Central memory CD8-positive, alpha-beta T cell (primary cell): ENCODE data around the gene PLEKHJ1.
A peak's percentile ranks its signal among the peaks of the same experiment; 100 is the strongest.

Experiments
- ATAC-seq: fragments of 150-1000 bp; cut with Tn5 transposase; replicated peaks from 2 replicates; pipeline ENCODE4 v1.10.0; 2022; ENCODE audit warnings: mild to moderate bottlenecking, moderate FRiP score, moderate number of reproducible peaks; ENCODE audit not compliant: poor library complexity, severe bottlenecking; ENCODE audit errors: extremely low read depth
- DNase-seq, 2 donors: peaks; one replicate each; pipeline ENCODE4 v3.0.0; 2021; ENCODE audit warnings: low spot score in 2 of 2
- H3K27ac Mint-ChIP-seq: one replicate; pipeline ENCODE4 v1.8.0; 2022; ENCODE audit warnings: low read depth, mild to moderate bottlenecking, moderate library complexity, mixed read lengths
- H3K27me3 Mint-ChIP-seq: one replicate; pipeline ENCODE4 v1.8.0; 2022; ENCODE audit warnings: mixed read lengths
- H3K36me3 Mint-ChIP-seq: one replicate; pipeline ENCODE4 v1.8.0; 2022; ENCODE audit warnings: mild to moderate bottlenecking, moderate library complexity, mixed read lengths; ENCODE audit not compliant: insufficient read depth
- H3K4me1 Mint-ChIP-seq: one replicate; pipeline ENCODE4 v1.8.0; 2022; ENCODE audit warnings: mixed read lengths
- H3K4me3 Mint-ChIP-seq: one replicate; pipeline ENCODE4 v1.8.0; 2022; ENCODE audit warnings: mild to moderate bottlenecking, moderate library complexity, mixed read lengths
- H3K9me3 Mint-ChIP-seq: one replicate; pipeline ENCODE4 v1.8.0; 2022; ENCODE audit warnings: mixed read lengths

The PLEKHJ1 gene

DNA sequence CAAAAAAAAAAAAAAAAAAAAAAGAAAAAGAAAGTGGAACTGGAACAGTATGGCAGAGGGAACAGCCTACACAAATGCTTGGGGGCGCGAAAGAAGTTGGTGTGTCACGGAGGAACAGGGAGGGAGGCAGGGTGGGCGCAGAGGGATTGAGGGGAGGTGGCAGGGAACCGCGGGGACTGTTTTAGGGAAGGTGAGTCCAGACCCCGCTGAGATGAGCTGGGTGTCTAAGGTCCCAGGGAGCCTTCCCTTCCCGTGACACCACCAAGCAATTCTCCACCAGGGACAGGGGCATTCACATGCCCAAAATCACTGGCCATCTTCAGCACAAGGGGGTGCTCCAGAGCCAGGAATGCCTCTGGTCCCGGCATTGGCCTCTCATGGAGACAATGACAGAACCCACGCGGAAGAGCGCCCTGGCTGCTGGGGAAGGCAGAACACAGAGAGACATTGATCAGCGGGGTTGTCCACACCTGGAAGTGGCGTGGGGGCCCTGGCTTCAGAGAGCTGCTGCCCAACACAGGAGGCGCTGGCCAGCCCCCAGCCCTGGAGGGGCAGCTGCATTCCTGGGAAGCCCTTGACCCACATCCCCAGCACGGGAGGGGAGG lies 38.9 kb upstream of the PLEKHJ1 start:
- no peaks in the 10 kb centered on the region for H3K27me3 Mint-ChIP-seq
- ATAC-seq (no peak), DNase-seq (no peak)
- H3K27ac Mint-ChIP-seq, result peak overlapping the region; percentile 96
- peaks cover 28% of the 10 kb centered on the region for H3K4me1 Mint-ChIP-seq
- no peaks in the 10 kb centered on the region for H3K9me3 Mint-ChIP-seq
- peak overlapping the region; percentile 92 for H3K4me3 Mint-ChIP-seq
- H3K36me3 Mint-ChIP-seq, result peaks cover 74% of the 10 kb centered on the region

DNA sequence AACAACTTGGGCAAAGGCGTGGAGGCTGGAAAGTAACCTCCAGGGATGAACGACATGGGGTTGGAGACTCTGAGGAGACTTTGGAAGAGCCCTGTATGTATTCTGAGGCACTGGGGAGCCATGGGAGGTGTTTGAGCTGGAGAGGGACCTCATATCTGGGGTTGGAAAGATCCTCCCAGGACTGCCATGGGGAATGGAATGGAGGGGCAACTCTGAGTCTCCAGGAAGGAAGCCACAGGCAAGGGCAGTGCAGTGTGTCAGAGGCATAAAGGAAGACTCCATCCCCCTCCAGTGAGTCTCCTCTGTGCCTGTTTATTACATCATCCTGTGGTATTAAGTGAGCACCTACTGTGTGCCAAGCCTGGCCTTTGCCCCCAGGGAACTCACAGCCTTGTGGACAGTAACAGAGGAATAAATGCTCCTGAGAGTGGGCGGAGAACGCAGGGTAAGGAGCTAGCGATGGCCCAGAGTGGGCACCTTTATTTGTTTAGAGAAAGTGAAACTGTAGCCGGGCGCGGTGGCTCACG lies 38.1 kb upstream of the PLEKHJ1 start:
- peaks cover 28% of the 10 kb centered on the region for H3K4me1 Mint-ChIP-seq
- no peak for DNase-seq
- peak overlapping the region; percentile 92 for H3K4me3 Mint-ChIP-seq
- H3K9me3 Mint-ChIP-seq, result no peaks in the 10 kb centered on the region
- peak overlapping the region; percentile 96 for H3K27ac Mint-ChIP-seq
- H3K27me3 Mint-ChIP-seq, result no peaks in the 10 kb centered on the region
- no peak for ATAC-seq
- peaks cover 79% of the 10 kb centered on the region for H3K36me3 Mint-ChIP-seq

DNA sequence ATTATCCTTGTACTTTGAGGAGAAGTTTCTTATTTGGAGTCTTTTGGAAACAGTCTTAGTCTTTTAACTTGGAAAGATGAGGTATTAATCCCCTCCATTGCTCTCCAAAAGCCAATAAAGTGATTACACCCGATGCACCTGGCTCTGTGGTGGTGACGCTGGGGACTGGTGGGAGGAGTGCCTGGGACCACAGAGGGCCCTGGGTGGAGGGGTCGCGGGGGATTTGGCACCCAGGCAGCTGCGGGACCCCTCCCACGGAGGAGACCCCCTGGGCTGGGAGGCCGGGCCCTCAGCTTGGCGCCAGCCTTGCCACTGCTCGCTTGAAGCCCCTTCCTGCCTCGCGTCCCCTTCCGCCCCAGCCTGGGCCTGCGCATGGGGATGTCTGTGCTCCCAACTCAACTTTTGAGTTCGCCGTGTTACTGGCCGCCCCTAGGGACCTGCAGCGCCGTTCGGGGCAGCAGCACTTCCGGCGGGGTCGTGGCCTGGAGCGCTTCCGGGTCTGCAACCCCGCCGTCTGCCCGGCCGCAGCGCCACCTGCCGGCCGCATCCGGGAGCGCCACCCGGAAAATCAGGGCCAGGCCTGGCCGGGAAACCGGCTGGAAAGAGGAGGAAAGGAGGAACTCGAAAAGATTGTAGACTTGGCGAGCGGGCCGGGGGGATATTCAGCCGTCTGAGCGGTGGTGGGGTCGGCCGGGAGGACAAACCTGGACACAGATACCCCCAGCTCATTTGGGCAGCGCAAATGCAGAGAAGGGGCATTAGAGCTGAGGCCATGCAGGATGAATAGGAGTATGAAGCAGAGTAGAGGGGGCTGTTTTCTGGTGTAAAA lies 37.4 kb upstream of the PLEKHJ1 start:
- Mint-ChIP-seq H3K4me3 (peak overlapping the region; percentile 92), H3K27ac (peak overlapping the region; percentile 96), H3K27me3 (no peaks in the 10 kb centered on the region), H3K9me3 (no peaks in the 10 kb centered on the region), H3K4me1 (peaks cover 28% of the 10 kb centered on the region), H3K36me3 (peaks cover 76% of the 10 kb centered on the region)
- peak; percentile 41 for ATAC-seq
- DNase-seq, result peak; percentile 66 to 70

DNA sequence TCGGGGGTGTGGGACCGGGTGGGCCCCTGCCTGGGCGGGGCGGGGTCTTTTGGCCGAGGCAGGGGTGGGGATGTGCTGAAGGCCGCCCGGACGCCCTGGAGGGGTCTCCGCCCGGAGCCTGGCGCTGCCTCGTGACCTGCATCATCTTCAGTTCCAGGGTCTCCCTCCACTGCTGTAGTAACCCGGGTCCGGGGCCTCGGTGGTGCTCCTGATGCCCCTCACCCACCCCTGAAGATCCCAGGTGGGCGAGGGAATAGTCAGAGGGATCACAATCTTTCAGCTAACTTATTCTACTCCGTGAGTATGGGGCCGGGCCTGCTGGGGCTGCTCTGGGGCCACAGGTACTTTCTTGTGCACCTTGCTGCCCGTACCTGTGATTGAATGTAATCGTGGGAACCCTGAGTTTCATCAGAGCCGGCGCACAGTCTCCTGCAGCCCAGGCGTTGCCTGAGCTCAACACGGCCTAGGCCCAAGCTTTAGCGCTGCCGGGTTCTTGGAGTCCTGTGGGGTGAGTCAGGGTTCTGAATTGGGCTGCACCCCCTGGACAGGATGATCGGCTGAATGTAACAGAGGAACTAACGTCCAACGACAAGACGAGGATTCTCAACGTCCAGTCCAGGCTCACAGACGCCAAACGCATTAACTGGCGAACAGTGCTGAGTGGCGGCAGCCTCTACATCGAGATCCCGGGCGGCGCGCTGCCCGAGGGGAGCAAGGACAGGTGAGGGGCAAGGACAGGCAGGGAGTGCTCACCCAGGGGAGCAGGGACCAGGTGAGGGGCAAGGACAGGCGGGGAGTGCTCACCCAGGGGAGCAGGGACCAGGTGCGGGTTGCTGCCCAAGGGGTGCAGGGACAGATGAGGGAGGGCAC lies 35.3 kb upstream of the PLEKHJ1 start:
- Mint-ChIP-seq H3K27me3 (no peaks in the 10 kb centered on the region), H3K4me1 (peaks cover 31% of the 10 kb centered on the region), H3K4me3 (peak overlapping the region; percentile 92), H3K36me3 (peaks cover 61% of the 10 kb centered on the region), H3K9me3 (no peaks in the 10 kb centered on the region), H3K27ac (peak overlapping the region; percentile 96)
- DNase-seq (no peak), ATAC-seq (no peak)

DNA sequence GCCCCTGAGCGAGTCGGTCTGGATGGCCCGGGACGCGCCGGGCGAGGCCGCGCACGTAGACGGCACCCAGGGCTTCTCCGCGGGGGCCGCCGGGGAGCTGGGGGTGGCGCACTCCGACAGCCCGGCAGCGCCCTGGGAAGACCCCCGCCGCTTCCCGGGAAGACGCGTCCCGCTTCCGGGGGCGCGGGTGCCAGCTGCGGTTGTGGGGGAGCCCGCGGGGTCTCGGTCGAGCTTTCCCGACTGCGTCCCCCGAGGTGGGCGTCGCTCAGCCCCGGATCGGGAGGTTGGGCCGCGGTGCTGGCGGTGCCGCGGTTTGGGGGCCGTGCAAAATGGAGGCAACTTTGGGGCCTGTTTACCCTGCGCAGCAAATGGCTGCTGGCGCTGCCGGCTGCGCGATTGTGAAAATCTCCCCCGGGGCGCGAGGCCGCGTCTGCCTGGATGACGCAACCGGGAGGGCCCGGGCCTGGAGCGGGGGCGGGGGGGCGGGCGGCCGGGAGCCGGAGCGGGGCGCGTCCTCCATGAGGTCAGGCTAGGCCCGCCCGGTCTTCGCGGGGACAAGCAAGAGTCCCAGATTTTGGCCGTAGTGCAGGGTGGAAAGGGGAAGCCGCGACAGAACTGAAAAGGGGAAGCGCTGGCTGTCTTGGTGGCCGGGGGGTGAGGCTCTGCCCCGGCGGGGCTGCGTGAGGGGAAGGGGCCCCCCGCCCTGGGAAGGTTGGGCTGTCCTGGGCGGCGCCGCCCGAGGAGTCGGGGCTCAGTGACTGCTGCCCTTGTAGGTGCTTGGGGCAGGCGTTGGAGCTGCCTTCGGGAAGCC lies 34.5 kb upstream of the PLEKHJ1 start:
- Mint-ChIP-seq H3K4me3 (peak overlapping the region; percentile 92), H3K36me3 (peaks cover 59% of the 10 kb centered on the region), H3K9me3 (no peaks in the 10 kb centered on the region), H3K4me1 (peaks cover 34% of the 10 kb centered on the region), H3K27ac (peak overlapping the region; percentile 96), H3K27me3 (no peaks in the 10 kb centered on the region)
- ATAC-seq, result no peak
- DNase-seq, result peak; percentile 49 to 52

DNA sequence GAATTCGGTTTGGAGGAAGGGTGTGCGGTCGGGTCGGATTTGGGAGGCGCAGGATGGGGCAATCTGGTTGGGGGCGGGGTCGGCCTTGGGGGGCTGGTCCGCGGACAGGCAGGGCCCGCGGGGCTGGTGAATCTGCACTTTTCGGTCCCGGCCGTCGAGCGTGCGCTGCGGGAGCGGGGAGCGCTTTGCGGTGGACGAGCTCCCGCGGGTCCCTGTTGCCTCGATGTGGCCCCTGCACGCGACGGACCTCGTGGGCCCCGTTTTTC lies 34.0 kb upstream of the PLEKHJ1 start:
- Mint-ChIP-seq H3K4me1 (peaks cover 34% of the 10 kb centered on the region), H3K4me3 (peak overlapping the region; percentile 92), H3K9me3 (no peaks in the 10 kb centered on the region), H3K27ac (peak overlapping the region; percentile 96), H3K27me3 (no peaks in the 10 kb centered on the region), H3K36me3 (peaks cover 57% of the 10 kb centered on the region)
- no peak for ATAC-seq
- no peak for DNase-seq

DNA sequence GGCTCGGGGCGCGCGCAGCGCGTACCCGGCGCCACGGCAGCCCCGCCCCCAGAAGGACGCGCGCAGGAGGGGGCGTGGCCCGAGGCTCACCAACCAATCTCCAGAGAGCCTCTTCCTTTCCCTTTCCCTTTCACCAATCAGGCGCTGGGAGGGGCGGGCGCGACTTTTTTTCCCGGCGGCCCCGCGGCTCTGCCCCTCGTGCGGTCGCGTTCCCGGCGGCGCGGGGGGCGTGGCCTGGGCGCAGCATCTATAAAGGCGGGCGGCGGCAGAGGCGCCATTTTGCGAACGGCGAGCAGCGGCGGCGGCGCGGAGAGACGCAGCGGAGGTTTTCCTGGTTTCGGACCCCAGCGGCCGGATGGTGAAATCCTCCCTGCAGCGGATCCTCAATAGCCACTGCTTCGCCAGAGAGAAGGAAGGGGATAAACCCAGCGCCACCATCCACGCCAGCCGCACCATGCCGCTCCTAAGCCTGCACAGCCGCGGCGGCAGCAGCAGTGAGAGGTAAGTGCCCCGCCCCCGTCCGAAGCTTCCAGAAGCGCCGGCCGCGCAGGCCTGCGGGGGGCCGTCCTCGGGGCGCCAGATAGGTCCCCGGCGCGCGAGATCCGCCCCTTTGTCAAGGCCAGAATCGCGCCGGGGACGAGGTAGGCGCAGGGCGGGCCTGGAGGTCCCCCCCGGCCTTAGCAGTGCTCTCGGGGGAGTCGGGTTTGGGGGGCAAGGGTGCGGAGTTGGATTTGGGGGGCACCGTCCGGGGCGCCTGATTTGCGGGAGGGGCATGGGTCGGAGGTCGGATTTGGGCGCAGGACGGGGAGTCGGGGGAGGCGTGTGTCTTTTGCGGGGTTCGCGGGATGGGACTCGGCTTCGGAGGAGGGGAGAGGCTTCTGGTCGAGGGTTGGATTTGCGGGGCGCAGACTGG lies 33.4 kb upstream of the PLEKHJ1 start:
- Mint-ChIP-seq H3K4me3 (peak overlapping the region; percentile 92), H3K27ac (peak overlapping the region; percentile 96), H3K36me3 (peaks cover 52% of the 10 kb centered on the region), H3K9me3 (no peaks in the 10 kb centered on the region), H3K27me3 (no peaks in the 10 kb centered on the region), H3K4me1 (peaks cover 34% of the 10 kb centered on the region)
- peak; percentile 99 for DNase-seq
- peak; percentile 76 for ATAC-seq

DNA sequence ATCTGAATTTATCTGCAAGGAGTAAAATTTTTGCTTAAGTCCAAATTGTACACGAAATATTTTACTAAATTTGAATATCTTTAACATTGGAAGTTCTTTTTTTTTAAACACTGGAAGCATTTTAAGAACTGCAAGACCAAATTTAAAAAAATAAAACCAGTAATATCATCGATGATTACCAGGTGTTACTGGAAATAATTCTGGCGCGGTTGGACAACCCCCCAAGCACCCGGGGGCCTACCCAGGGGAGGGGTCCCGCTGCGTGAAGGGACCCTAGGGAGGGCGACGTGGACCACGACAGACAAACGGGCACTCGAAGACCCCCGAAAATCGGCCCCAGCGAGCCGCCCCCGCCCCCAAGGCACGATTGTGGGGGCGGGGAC lies 32.7 kb upstream of the PLEKHJ1 start:
- Mint-ChIP-seq H3K4me3 (peak overlapping the region; percentile 92), H3K36me3 (peaks cover 46% of the 10 kb centered on the region)
- no peak for ATAC-seq

DNA sequence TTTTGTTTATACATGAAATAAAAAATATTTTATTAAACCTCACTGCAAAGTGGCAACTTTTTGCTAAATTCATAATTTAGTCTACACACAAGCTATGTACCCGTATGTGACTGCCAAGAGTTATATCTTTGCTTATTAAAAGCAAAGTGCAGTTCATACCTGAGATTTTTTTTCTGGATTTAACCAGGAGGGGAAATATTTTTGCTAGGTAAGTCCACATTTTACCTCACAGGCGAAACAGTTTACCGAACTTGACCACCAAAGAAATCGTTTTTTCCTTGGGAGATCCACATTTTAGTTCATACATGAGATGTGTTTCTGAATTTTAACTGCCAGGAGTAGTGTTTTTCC lies 32.3 kb upstream of the PLEKHJ1 start:
- H3K36me3 Mint-ChIP-seq, result peaks cover 42% of the 10 kb centered on the region
- peaks cover 23% of the 10 kb centered on the region for H3K4me1 Mint-ChIP-seq
- H3K4me3 Mint-ChIP-seq, result peak overlapping the region; percentile 92
- no peaks in the 10 kb centered on the region for H3K9me3 Mint-ChIP-seq
- ATAC-seq (no peak), DNase-seq (no peak)
- no peak overlapping the region for H3K27ac Mint-ChIP-seq
- no peaks in the 10 kb centered on the region for H3K27me3 Mint-ChIP-seq

More for the DNA sequence above, 32.7 kb upstream of the PLEKHJ1 start:
- Mint-ChIP-seq H3K4me1 (peaks cover 27% of the 10 kb centered on the region), H3K27ac (peak overlapping the region; percentile 96), H3K27me3 (no peaks in the 10 kb centered on the region), H3K9me3 (no peaks in the 10 kb centered on the region)
- DNase-seq, result no peak

DNA sequence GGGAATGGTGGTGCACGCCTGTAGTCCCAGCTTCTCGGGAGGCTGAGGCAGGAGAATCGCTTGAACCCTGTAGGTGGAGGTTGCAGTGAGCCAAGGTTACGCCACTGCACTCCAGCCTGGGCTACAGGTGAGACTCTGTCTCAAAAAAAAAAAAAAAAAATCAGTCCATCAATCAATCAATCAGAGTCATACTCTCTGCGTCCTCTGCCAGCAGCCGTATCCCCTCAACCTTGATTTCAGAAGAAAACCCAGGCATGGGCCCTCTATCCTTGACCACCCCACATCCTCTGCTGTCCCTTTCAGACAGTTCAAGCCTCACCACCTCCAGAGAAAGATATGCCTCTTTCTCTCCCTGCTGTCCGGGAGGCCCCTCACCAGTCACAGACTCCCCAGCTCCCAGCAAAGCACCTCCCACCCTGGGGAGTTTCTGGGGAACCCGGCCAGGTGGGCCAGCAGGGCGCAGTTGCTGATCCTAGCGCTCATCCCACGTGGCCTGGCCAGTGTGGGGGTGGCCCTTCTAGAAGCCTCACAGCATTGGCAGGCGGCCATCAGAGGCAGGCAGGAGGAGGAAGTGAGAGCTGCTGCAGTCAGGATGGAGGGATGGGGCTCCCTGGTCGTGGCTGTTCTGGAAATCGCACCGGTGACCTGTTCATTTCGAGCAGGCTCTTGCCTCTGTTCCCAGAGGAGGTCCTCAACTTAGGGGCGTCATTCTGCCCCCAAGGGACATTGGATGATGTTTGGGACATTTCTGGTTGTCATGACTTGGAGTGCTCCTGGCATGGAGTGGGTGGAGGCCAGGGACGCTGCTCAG lies 30.3 kb upstream of the PLEKHJ1 start:
- H3K36me3 Mint-ChIP-seq, result peaks cover 22% of the 10 kb centered on the region
- H3K4me1 Mint-ChIP-seq, result peaks cover 9% of the 10 kb centered on the region
- no peaks in the 10 kb centered on the region for H3K27me3 Mint-ChIP-seq
- no peak overlapping the region for H3K4me3 Mint-ChIP-seq
- no peak for DNase-seq
- no peak overlapping the region for H3K27ac Mint-ChIP-seq
- no peak for ATAC-seq
- no peaks in the 10 kb centered on the region for H3K9me3 Mint-ChIP-seq
